Cardiac septum (tissue), 1 donor: ENCODE measurements around the gene KRTAP10-4. TPM values are rescaled to one million over a fixed set of nuclear protein-coding genes. Genes with fewer than 3 reads are reported as not detected.
"Not testable (repeated sequence)": the region's sequence is repeated elsewhere in the genome, so short reads cannot be mapped to it uniquely, and the experiment has no call there.

Experiments used
- DNase-seq: peaks from one replicate; pipeline ENCODE4 v3.0.0-alpha.2; 2020; ENCODE audit warnings: low spot score
- intact Hi-C: fragments of 100-400 bp; cut with DNase I; formaldehyde crosslinking; loops from one replicate; pipeline ENCODE4 v1.14.0; 2022
- long read RNA-seq: library from polyadenylated mRNA; unstranded; transcript quantifications from one replicate; pipeline ENCODE4 v2.0.0, GENCODE V29; 2021
- total RNA-seq: library from RNA; stranded (reverse); fragmentation: NEBNext Ultra II Directional; extraction: Animal tissue kit (Norgen Biotek cat#: 25700); gene quantifications from one replicate; pipeline ENCODE4 v1.2.1, GENCODE V29; 2021
- donor health status: DM: no; HTN: no; CAD: no.

KRTAP10-4 gene
- not detected for total RNA-seq
- long read RNA-seq: 0 reads

DNA sequence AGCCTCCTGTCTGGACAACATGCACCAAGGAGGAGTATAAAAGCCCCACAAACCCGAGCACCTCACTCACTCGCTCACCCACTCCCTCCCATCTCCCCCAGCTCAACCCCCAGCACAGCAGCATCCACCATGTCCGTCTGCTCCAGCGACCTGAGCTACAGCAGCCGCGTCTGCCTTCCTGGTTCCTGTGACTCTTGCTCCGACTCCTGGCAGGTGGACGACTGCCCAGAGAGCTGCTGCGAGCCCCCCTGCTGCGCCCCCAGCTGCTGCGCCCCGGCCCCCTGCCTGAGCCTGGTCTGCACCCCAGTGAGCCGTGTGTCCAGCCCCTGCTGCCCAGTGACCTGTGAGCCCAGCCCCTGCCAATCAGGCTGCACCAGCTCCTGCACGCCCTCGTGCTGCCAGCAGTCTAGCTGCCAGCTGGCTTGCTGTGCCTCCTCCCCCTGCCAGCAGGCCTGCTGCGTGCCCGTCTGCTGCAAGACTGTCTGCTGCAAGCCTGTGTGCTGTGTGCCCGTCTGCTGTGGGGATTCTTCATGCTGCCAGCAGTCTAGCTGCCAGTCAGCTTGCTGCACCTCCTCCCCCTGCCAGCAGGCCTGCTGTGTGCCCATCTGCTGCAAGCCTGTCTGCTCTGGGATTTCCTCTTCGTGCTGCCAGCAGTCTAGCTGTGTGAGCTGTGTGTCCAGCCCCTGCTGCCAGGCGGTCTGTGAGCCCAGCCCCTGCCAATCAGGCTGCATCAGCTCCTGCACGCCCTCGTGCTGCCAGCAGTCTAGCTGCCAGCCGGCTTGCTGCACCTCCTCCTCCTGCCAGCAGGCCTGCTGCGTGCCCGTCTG is at the start of gene KRTAP10-4:
Gene KRTAP10-4 (plus strand): TSS at position 100 of the 827 bp plus-strand sequence. CDS start 30 bp downstream, at position 130.
- DNase-seq, intact Hi-C loops: not testable (repeated sequence)

DNA sequence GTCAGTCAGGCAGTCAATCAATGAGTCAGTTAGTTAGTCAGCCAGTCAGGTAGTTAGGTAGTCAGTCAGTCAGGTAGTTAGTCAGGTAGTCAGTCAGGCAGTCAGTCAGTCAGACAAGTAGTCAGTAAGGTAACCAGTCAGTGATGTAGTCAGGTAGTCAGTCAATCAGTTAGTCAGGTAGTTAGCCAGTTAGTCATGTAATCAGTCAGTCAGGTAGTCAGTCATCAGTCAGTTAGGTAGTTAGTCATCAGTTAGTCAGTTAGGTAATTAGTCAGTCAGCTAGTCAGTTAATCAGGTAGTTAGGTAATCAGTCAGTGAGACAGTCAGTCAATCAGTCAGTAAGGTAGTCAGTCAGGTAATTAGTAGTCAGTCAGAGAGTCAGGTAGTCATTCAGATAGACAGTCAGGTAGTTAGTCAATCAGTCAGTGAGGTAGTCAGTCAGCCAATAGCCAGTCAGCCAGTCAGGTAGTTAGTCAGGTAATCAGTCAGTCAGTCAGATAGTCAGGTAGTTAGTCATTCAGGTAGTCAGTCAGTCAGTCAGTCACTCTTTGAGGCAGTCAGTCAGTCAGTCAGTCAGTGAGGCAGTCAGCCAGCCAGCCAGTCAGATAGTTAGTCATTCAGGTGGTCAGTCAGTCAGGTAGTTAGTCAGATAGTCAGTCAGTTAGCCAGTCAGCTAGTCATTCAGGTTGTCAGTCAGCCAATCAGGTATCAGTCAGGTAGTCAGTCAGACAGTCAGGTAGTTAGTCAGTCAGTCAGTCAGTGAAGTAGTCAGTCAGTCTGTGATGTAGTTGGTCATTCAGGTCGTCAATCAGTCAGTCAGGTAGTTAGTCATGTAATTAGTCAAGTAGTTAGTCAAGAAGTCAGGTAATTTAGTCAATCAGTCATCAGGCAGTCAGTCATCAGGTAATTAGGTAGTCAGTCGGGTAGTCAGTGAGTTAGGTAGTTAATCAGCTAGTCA is 48.8 kb upstream of the KRTAP10-4 start:
- peak; percentile 38 for DNase-seq
- intact Hi-C loops: no loop called here

- peak; percentile 63 for DNase-seq
- intact Hi-C loops: no loop called here
Measured at GRCh38 chr21:44525391-44526095, 48.0 kb upstream of the KRTAP10-4 start.

DNA sequence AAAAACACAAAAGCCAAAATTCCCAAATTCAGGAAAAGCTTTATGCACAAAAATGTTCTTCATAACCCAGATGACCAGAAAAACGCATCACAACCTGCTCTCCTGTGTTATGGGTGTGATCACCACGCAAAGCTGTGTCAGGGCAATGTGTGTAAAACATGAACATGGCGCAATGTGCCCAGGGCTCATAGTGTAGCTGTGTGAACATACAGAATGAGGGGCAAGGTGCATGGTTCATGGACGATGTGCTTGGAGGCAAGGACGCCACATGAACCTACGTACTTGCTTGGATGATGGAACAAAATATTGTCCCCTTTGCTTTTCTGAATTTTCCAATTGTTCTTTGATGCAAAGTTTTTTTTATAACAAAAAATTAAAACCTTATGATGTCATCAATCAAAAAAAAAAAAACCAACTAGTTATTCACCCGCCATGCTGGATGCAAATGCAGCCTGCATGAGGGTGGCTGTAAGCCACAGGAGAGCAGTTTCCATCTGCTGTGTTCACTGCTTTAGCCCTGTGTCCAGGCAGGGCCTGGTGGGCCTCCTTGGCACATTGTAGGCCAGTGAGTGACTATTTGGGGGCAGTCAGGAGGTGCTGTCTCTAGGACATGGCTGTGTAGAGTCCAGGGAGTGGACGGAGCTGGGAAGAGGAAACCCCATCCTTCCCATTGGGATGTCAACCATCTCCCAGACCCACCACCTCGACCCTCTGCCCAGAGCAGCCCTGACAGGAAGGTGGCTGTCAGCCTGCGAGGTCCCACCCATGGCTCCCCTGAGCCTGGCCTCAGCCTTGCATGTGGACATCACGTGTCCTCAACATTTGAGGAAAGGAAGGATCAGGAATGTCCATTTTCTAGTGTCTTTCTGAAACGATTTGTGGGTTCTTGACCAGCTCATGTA is 47.2 kb upstream of the KRTAP10-4 start:
- DNase-seq: peak; percentile 64
- intact Hi-C loops: no loop called here

DNA sequence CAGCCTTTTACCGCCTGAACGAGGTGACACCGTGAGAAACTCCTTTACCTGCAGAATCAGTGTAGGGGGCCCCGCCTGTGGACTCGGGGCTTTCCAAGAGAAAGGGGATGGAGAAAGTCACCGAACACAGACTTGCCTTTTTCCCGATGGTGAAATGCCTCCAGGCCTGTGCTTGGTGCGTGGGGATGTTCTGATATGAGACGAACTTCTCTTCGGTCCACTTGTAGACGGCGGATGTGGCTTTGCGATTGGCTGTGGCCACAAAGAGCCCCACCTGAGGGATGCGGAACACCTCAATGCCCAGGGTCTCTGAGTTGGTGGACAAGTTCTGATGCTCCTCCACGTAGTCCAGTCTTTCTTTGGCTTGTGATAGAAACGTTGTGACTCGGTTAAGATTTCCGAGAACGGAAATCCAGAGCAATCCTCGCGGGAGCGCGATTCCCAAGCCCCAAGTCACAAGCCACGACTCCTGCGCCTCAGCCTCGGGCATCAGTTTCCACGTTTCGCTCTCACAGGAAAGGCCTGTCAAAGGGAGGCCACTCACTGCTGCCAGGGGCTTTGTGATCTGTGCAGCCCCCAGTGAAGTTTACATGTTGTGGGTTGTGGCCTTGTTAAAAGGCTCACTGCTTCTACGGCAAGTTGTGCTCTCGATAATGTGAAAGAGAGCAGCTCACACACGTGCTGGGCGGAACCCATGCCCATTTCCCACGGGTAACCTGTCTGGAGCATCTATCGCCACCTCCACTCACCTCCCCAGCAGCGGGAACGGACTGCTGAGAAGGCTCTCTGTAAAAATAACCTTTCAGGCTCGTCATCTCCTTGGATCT is 46.2 kb upstream of the KRTAP10-4 start:
- DNase-seq: peak; percentile 60
- intact Hi-C loops: no loop called here

- intact Hi-C loops: no loop called here
- peak; percentile 53 for DNase-seq
Measured at GRCh38 chr21:44527983-44528633, 45.4 kb upstream of the KRTAP10-4 start.

- intact Hi-C loops: no loop called here
- no peak for DNase-seq
Measured at GRCh38 chr21:44528634-44528995, 44.9 kb upstream of the KRTAP10-4 start.

DNA sequence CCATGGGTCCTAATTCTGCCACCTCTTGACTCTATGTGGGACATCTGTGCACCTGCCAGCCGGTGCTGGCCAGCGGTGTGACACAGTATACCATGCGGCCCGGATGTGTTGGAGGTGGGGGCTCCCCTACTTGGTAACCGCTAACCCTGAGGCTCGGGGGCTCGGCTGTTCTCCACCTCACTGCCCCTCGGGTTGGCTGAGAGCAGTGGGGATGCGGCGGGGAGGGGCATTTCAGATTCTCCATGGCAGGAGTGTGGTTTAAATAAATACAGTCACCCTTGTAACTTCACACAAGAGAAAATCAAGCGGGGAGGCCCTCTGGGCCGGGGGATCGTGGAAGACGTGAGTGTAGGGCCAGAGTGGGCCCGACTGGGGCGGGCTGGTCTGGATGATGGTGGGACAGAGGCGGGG is 44.5 kb upstream of the KRTAP10-4 start:
- peak; percentile 65 for DNase-seq
- intact Hi-C loops: no loop called here

GRCh38 chr21:44529503-44530125 is 43.9 kb upstream of the KRTAP10-4 start:
- peak; percentile 67 for DNase-seq
- intact Hi-C loops: no loop called here

- no peak for DNase-seq
- intact Hi-C loops: no loop called here
Measured at GRCh38 chr21:44530221-44530902, 43.2 kb upstream of the KRTAP10-4 start.

DNA sequence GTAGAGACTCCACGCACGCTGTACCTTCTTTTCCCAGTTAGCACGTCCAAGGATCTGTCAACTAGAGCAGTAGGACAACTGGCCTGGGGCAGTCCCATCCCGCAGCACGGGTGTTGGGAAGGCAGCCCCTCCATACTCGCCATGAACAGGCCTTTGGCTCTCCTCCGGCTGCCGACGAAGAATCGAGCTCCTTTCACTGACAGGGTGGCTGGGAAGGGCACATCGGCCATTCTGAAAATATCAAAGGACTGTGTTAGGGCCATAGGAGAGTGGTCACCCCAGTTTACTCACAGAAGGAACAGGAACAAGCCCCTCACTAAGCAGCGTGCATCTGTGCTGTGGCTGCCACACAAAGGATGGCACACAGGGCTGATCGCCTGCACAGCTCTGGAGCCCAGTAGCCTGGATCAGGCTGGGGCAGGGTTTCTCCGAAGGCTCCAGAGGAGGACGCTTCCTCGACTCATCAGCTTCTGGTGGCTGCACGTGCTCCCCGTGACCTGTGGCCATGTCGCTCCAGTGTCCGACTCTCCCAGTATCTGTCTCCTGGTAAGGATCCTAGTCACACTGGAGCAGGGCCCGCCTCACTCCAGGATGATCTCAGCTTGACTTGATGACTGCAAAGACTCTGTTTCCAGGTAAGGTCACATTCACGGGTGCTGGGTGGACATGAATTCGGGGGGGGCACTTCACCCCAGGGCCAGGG is 42.5 kb upstream of the KRTAP10-4 start:
- intact Hi-C loops: no loop called here
- peak; percentile 53 for DNase-seq

- DNase-seq: peak; percentile 51
- intact Hi-C loops: no loop called here
Measured at GRCh38 chr21:44531606-44532564, 41.6 kb upstream of the KRTAP10-4 start.

DNA sequence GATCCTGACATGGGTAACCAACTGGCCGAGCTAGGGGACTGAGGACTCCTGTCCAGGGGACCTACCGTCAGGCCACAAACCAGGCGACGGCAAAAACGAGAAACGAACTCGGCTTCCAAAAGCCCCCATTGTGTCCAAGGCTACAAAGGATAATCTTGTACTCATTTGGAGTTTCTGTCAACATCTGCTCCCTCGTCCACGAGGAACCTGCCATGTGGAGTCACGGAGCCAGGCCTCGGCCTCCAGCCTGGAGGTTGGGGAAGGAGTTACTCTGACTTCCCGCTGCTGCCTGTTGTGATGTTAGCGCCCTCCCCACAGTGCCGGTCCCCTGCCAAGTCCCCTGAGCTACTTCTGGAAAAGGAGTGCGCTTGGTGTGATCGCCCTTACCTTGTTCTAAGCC is 40.8 kb upstream of the KRTAP10-4 start:
- intact Hi-C loops: no loop called here
- no peak for DNase-seq

DNA sequence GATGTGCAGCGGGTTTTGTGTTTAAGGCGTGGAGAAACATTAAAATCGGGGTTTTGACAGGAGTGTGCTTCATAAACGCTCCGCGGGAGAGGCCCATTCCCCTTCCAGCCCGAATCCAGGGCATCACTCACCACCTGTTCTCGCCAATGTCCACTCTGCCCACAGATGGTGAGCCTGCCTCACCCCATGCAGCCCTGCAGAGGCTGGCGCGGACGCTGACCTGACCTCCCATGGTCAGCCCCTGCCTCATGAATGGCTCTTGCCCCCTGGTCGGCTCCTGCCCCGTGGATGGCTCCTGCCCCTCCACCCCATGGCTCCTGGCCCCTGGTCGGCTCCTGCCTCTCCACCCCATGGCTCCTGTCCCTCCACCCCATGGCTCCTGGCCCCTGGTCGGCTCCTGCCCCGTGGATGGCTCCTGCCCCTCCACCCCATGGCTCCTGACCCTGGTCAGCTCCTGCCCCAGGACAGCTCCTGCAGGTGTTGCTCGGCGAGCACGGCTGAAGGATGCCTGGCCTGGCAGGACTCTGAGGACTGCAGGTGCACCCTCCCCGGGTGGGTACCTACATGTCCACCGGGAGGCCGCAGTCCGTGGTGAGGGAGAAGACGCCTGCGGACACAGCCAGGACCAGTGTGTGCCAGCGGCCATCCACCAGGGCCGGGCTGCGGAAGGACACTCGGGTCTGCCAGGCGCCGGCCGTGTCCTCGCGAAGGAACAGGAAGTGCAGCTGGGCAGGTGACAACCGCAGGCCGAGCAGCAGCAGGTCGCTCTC is 40.2 kb upstream of the KRTAP10-4 start:
- intact Hi-C loops: no loop called here
- DNase-seq: peak; percentile 62
